ENCODE data around the gene FBLN5.

GRCh38 chr14:91927191-91927590 lies 20.3 kb downstream of the FBLN5 start:
- TF ChIP-seq CTCF (IDR thresholded peaks at IDR 0.05) (no peak), SIN3A (IDR thresholded peaks at IDR 0.05; ENCODE audit: borderline replicate concordance, insufficient read depth, low read depth, low read length) (no peak), POLR2AphosphoS5 (IDR thresholded peaks at IDR 0.05; ENCODE audit: low read depth, low read length) (no peak), REST (IDR thresholded peaks at IDR 0.05; ENCODE audit: insufficient read depth in 1 of 2, low read depth in 2 of 2, low read length in 1 of 2) (no peak)

Data from Panc1 (cell line).